Embryonic facial prominence (tissue), 1 donor: Measurements from ENCODE around the gene MACROD2.

Experiments used
- DNase-seq: peaks from one replicate; pipeline ENCODE4 v3.0.0-alpha.2; 2016; ENCODE audit errors: extremely low spot score

MACROD2 gene

GRCh38 chr20:14470231-14470899 lies 475.0 kb downstream of the MACROD2 start:
- DNase-seq: no peak

DNA sequence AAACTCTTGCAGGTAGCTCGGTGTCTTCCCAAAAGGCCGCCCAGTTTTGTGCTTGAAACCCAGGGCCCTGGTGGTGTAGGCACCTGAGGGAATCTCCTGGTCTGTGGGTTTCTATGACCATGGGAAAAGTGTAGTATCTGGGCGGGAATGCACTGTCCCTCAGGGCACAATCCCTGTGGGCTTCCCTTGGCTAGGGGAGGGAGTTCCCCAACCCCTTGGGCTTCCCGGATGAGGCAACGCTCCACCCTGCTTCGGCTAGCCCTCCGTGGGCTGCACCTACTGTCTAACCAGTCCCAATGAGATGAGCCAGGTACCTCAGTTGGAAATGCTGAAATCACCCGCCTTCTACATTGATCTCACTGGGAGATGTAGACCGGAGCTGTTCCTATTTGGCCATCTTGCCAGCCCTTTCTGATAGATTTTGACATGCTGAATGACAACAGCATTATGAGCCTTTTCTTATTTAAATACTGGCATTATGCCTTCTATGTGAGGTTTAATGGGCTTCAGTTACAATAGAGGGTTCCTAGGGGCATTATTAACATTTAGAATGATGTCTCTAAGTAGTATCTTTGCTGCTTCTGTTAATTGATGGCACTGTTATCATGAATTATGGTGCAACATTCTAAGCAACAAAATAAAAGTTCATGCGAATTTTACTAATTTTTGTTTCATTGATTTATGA lies 475.8 kb downstream of the MACROD2 start:
- DNase-seq: no peak

DNA sequence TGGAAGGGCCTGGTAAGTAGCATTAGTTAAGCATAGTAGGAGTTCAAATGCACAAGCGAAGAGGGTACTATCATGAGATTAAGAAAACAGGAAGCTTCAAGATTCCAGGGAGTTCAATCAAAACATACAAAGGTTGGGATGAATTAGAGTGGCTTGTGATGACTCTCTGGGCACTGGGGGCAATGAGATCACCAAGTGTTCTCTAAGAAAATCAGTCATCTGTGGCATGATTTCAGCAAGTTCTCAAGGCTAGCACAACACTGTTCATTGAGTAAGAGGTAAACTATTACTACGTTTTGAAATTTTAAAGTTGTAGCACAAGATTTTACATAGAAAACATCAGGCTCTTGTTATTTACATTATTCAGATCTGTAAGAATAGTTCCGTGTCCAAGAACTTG lies 481.8 kb downstream of the MACROD2 start:
- DNase-seq: no peak

DNA sequence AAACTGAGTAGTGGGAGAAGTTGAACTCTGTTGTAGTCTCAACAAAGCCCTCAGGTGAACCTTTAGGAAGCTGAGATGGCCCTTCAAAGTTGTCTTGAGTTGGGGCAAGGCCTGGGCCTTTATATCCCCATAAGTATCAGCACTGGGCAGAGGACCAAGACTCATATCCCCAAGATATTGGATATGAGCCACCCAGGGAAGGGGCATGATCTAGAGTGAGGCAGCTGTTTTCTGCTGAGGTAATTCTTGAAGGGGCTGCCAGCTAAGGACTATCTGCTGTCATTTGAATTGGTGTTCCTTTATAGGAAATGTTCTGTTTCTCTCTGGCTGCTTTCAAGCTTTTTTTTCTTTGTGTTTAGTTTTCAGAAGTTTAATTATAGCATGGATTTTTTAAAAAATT lies 482.8 kb downstream of the MACROD2 start:
- DNase-seq: no peak

DNA sequence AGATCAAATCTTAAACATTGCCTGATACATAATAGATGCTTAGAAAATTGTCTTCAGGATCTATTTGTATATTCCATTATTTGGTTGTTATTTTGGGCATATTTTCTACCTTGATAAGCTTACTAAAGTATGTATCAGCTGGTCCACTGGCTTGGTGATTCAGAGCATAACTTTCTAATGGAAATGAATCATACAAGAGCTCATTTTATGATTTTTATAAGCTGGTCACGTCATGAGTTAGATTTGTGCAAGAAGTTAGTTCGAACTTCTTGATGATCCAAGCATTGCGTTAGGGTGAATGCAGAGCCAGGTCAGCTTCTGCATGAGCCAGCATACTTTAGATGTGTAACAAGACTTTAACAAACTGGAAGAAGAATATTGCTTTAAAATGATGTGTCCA lies 486.5 kb downstream of the MACROD2 start:
- no peak for DNase-seq

DNA sequence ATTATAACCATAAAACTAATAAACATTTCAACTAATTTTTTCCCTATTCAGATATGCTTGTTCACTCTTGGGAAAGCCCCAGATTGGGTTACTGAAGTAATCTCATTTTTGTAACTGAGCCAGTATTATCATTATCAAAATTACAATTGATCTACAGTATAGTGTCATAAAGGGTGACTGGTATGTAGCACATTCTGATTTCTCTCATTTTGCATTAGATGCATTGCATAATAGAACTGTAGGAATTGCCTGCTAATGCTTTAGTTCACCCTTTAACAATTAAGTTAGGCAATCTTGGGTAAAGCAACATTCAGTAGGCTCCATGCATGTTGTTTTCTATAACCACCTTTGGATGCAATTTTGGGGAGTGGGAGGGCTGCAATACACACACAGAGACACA lies 492.9 kb downstream of the MACROD2 start:
- DNase-seq: no peak

DNA sequence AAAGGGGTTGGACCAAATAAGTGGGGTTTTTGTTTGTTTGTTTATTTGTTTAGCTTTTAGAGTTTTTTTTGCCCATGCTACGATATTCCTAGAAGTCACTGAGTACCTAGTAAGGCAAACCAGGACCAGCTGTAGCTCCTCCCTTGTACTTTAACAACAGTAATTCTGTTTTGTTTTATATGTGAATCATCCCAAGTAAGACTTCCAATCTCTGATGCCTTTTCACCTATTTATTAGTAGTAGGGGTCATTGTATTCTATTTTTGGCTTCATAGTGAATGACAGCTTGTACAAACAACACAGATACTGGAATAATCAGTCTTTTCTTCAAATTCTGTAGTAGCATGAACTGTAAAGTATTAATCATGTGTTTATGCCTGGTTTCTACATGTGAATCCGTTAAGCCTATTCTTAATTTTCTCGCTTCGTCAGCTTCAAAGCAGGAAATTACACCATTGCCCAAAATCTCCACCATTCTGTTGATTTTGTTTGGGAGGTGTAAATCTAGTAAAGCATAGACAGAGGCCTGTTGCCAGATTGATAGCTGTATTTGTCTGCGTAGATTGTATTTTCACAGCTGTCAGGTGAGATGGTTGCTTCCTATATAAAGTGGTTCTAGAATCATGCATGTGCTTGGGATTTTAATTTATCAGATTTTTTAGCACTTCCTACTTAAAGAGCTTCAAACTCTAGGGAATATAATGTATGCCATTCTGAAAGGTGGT lies 493.6 kb downstream of the MACROD2 start:
- no peak for DNase-seq

GRCh38 chr20:14489544-14489943 lies 494.2 kb downstream of the MACROD2 start:
- DNase-seq: no peak

DNA sequence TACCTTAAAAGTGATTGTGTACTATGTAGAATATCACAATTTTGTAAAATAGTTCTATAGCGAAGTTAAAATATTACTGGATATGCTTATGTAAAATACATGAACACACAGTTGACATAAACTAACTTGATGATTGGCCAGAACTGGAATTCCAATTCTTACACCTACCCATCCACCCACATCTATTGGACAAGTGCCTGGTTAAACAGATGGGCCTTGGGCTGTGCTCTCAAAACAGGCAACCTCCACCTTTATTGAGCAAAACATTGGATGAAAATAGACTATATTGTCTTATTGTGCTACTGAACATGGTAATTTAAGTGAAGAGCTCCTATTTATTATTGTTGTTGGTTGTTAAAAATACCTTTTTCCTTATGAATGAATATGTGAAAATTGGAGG lies 496.1 kb downstream of the MACROD2 start:
- DNase-seq: no peak

DNA sequence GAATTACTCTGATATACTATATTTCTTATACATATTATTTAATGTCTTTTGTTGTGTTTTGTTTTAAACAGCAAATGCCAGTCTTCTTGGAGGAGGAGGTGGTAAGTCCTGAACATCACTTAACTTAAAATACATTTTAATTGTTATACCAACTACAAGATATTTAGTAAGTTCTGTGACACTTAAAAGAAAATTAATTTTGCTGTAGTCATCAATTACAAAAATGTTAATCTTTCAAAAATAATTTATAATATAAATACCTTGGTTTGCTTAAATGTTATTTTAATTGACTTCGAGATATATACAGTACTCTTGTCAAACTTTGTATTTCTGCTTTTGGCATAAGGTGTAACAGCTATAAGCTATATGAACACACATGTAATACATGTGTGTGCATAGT lies 498.1 kb downstream of the MACROD2 start:
- no peak for DNase-seq

DNA sequence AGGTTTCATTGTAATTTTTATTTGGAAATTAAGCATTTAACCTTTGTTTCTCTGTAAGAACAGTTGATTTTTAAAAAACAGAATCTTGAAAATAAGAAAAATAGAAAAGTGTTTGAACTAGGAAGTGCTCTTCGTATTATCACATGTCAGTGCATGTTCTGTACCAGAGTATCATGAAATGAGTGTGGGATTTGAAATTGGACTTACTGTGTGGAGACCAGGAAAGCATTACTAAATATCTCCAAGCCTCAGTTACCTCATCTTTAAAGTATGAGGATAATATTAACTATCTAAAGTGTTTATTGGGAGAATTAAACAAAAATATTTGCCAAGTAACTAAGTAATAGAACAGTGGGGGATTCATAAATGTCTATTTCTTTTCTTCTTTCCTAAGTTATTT lies 499.0 kb downstream of the MACROD2 start:
- no peak for DNase-seq

DNA sequence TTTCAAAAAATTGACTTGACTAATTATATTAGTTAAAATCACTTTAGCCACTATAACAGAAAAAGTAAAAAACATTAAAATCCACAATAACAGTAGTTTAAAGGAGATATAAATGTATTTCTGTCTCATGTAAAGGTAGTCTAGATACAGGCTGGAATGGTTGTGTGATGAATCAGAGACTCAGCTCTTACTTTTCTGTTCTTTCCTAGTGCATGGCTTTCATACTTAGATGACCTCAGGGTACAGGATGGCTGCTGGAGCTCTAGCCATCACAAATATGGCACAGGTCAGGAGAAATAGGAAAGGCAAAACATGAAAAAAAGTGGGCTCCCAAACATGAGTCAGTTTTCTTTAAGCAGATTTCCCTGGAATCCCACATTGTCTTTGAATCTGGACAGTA lies 499.8 kb downstream of the MACROD2 start:
- no peak for DNase-seq

- DNase-seq: no peak
Measured at GRCh38 chr20:14497004-14497403, 501.7 kb downstream of the MACROD2 start.

DNA sequence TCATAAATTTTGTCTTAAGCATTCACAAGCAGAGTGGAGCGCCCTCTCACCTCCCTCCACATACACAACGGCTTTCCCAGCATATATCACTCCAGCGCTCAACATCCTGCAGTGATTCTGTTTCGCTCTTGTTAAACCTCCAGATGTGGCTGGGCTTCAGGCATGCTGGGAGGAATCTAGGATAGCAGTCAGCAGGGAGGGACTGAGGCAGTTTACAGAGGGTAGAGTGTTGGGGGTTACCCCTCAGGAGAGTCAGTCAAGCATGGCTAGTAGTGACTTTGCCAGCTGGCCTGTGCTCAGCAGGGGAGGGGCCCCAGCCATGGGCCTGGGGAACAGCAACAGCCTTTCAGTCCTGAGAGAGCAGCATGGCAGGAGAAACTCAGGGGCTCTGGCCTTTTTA lies 503.5 kb downstream of the MACROD2 start:
- peak; percentile 37 for DNase-seq

DNA sequence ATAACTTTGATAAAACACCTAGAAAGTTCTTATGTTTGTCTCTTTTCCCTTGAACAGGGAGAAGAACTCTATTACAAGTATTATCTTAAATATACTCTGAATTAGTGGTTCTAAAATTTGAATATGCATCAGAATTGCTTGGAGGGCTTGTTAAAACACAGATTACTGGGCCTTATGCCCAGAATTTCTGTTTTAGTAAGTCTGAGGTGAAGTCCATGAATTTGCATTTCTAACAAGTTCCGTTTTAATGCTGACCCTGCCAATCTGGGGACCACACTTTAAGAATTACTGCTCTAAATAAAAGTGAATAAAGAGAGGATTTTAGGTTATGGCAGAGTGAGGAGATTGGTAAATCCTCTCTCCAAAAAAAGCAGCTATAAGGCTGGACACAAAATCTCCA lies 510.2 kb downstream of the MACROD2 start:
- no peak for DNase-seq

DNA sequence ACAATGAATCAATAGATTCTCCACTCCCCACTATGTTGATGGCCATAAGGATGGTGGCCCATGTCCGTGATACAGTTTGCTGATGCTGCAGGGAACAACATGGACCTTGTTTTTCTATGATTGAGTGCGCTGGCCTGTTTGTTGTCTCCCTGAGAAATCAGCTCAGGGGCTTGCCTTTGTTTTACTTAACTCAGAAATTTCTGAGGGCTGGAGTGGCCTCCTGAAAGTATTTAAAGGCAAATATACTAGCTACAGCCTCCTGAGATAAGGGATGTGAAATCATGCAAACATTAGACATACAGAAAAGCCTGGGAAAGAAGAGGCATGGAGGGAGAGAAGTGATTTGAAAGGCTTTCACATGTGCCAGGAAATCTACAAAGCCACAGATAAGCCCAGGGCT lies 512.4 kb downstream of the MACROD2 start:
- no peak for DNase-seq

DNA sequence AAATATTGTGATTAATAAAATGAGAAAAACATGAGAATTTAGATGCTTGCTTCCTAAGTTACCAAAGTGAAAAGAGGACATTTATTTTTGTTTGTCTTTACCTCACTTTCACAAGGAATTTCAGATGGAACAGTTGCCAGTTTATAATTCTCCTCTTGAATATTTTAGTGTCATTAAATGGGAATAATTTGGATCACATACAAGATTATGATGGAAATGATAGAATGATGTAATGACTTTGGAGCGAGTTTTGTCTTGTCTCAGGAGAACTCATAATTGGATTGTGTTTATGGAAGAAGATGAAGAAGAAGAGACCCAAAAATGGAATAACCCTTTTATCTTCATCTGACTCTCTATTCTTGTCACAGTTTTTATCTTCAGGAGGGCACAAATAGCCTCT lies 515.0 kb downstream of the MACROD2 start:
- DNase-seq: no peak

DNA sequence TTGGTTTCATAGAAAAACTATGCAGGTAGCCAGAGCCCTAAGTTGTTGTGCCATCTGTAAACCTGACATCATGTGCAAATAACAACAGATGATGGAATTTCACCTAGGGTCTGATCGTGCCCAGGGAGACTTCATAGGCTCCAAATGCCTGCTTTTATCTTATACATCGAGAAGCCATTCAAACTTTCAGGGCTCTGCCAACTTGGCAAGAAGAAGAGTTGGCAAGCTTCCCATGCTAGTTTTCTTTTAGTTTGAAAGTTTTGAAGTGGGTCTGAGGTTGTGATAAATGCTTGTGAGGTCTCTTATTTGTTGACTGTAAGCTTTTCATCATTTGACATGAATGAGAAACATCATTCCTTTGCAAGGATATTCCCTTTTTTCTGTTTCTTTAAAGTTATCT lies 517.5 kb downstream of the MACROD2 start:
- DNase-seq: no peak

GRCh38 chr20:14518648-14519047 lies 523.3 kb downstream of the MACROD2 start:
- DNase-seq: no peak

DNA sequence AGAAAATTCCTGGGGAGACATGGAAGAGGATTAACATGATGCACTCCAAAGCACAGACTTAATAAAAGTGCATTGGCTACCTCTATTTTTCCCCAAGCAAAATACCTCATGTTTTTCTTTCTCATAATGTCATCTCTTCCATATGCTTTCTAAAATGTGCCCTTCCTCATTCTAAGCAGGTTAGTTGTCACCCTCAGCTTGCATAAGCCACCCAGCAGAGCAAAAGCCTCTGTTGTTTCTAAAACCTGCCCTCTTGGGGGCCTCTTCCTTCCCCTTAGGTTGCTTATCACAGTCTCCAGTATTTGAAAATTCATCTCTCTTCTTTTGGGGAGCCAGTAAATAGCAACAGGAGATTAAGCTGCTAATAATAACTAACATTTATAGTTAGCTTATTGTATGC lies 525.7 kb downstream of the MACROD2 start:
- DNase-seq: no peak

GRCh38 chr20:14521436-14521835 lies 526.1 kb downstream of the MACROD2 start:
- DNase-seq: no peak

DNA sequence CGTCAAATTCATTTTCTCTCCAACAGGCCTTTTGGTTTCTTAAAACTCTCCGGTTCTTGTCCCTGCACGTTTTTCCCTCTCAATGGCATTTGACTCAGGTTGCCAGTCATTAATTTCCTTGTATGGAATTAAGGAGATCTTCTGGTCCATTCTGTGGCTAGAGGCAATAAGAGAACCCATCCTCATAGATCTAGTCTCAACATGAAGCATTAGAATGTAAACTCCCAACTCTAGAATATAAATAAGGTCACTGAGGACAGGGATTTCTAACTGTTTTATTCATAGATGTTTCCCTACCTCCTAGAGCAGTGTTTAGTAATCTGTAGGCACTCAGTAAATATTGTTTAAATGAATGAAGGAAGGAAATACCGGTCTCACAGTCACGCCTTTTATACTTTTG lies 527.3 kb downstream of the MACROD2 start:
- DNase-seq: no peak

- DNase-seq: no peak
Measured at GRCh38 chr20:14523090-14523489, 527.8 kb downstream of the MACROD2 start.
